BLaER1 treated with 17β-estradiol and CSF1 and Interleukin-3, amounts not matched to agents 10 nM and 100 nM (cell line): ENCODE measurements around the gene USP12.
"Not testable (repeated sequence)": the region's sequence is repeated elsewhere in the genome, so short reads cannot be mapped to it uniquely, and the experiment has no call there.

Source experiments
- H3K27ac ChIP-seq, 11 experiments: shearing (Covaris generic); formaldehyde crosslinking; 2 replicates each; pipeline ENCODE4 v1.8.1; 2022
- H3K27me3 ChIP-seq, 11 experiments: shearing (Covaris generic); formaldehyde crosslinking; 2 replicates each; pipeline ENCODE4 v1.8.1; 2022
- H3K36me3 ChIP-seq, 11 experiments: shearing (Covaris generic); formaldehyde crosslinking; 2 replicates each; pipeline ENCODE4 v1.8.1; 2022
- H3K4me1 ChIP-seq, 10 experiments: shearing (Covaris generic); formaldehyde crosslinking; 2 replicates each; pipeline ENCODE4 v1.8.1; 2022
- H3K4me2 ChIP-seq, 11 experiments: shearing (Covaris generic); formaldehyde crosslinking; 2 replicates each; pipeline ENCODE4 v1.8.1; 2022
- H3K4me3 ChIP-seq, 10 experiments: shearing (Covaris generic); formaldehyde crosslinking; 2 replicates each; pipeline ENCODE4 v1.8.1; 2022
- H3K9ac ChIP-seq, 11 experiments: shearing (Covaris generic); formaldehyde crosslinking; 2 replicates each; pipeline ENCODE4 v1.8.1; 2022
- H3K9me3 ChIP-seq, 11 experiments: shearing (Covaris generic); formaldehyde crosslinking; replicated peaks in 1 of 11; 2 replicates each; pipeline ENCODE4 v1.8.1; 2022
- H4K20me1 ChIP-seq, 11 experiments: shearing (Covaris generic); formaldehyde crosslinking; 2 replicates each; pipeline ENCODE4 v1.8.1; 2022
- Cebpa-rat ChIP-seq, 11 experiments: shearing (Covaris generic); IDR thresholded peaks; 2 replicates each; pipeline ENCODE4 v1.8.1; 2022

The USP12 gene

GRCh38 chr13:27171244-27171826 is at the start of gene USP12:
TSS of gene USP12 (minus strand) at chr13:27171811. CDS start at chr13:27171639, 172 bp downstream.
- TF ChIP-seq Cebpa-rat (IDR thresholded peaks at IDR 0.05) = no peak
- H3K4me1 ChIP-seq = peaks cover 34 to 67% (median 38%) of the 10 kb centered on the region in 10 experiments
- no peaks in the 10 kb centered on the region for H3K27me3 ChIP-seq
- peak within 1 kb of the TSS; percentile 80 to 95 (median 89) for H3K27ac ChIP-seq
- H3K4me2 ChIP-seq = peak within 1 kb of the TSS; percentile 80 to 98 (median 89)
- H3K4me3 ChIP-seq = peak within 1 kb of the TSS; percentile 76 to 93 (median 84)
- H3K9ac ChIP-seq = peak within 1 kb of the TSS; percentile 87 to 97 (median 91)
- H4K20me1 ChIP-seq = peaks cover 28 to 48% (median 41%) of the 10 kb centered on the region in 11 experiments; a peak in 21 of 22 replicates
- H3K9me3 ChIP-seq = no peaks in the 10 kb centered on the region
- no peaks in the 10 kb centered on the region for H3K36me3 ChIP-seq

GRCh38 chr13:27219611-27220010 is 48.0 kb upstream of the USP12 start:
- Histone ChIP-seq H3K4me3 (no peak overlapping the region), H3K9me3 (peaks cover 4 to 23% (median 18%) of the 10 kb centered on the region in 11 experiments; a peak in 20 of 22 replicates), H3K27ac (peak overlapping the region in 4 of 11 experiments; percentile 31 to 52 (median 42); a peak in 5 of 22 replicates), H3K9ac (no peak overlapping the region), H3K36me3 (peaks cover 0 to 7% (median 0%) of the 10 kb centered on the region in 11 experiments; a peak in 5 of 22 replicates), H4K20me1 (no peaks in the 10 kb centered on the region), H3K27me3 (no peaks in the 10 kb centered on the region), H3K4me1 (peaks cover 0 to 28% (median 5%) of the 10 kb centered on the region in 10 experiments; a peak in 9 of 20 replicates), H3K4me2 (peak overlapping the region in 4 of 11 experiments; percentile 25 to 73 (median 47); a peak in 7 of 22 replicates)
- no peak for TF ChIP-seq Cebpa-rat (IDR thresholded peaks at IDR 0.05)

- not testable (repeated sequence) for H3K4me3 ChIP-seq, H3K27me3 ChIP-seq, H3K9ac ChIP-seq, H3K36me3 ChIP-seq, H4K20me1 ChIP-seq
- Histone ChIP-seq H3K4me1 (peaks cover 0 to 28% (median 5%) of the 10 kb centered on the region in 10 experiments; a peak in 9 of 20 replicates), H3K27ac (peak overlapping the region in 3 of 11 experiments; percentile 46 to 61 (median 52); a peak in 6 of 22 replicates), H3K9me3 (peaks cover 4 to 23% (median 18%) of the 10 kb centered on the region in 11 experiments; a peak in 20 of 22 replicates), H3K4me2 (peak overlapping the region in 5 of 11 experiments; percentile 18 to 73 (median 34); a peak in 7 of 22 replicates)
These were observed 47.2 kb upstream of the USP12 start for GRCh38 chr13:27218861-27219260.

GRCh38 chr13:27217791-27218190 is 46.2 kb upstream of the USP12 start:
- not testable (repeated sequence) for H3K27me3 ChIP-seq, H4K20me1 ChIP-seq, H3K36me3 ChIP-seq, H3K9ac ChIP-seq, H3K4me3 ChIP-seq
- peak overlapping the region in 4 of 11 experiments; percentile 9 to 73 (median 47); a peak in 7 of 22 replicates for H3K4me2 ChIP-seq
- peaks cover 0 to 28% (median 5%) of the 10 kb centered on the region in 10 experiments; a peak in 9 of 20 replicates for H3K4me1 ChIP-seq
- peaks cover 4 to 23% (median 18%) of the 10 kb centered on the region in 11 experiments; a peak in 20 of 22 replicates for H3K9me3 ChIP-seq
- peak overlapping the region in 3 of 11 experiments; percentile 31 to 61 (median 52); a peak in 4 of 22 replicates for H3K27ac ChIP-seq

GRCh38 chr13:27213386-27213785 is 41.8 kb upstream of the USP12 start:
- H4K20me1 ChIP-seq, H3K36me3 ChIP-seq, H3K27ac ChIP-seq, H3K4me2 ChIP-seq, H3K27me3 ChIP-seq, H3K9ac ChIP-seq, H3K4me3 ChIP-seq: not testable (repeated sequence)
- H3K9me3 ChIP-seq = peaks cover 6 to 22% (median 16%) of the 10 kb centered on the region in 11 experiments; a peak in 17 of 22 replicates
- H3K4me1 ChIP-seq = peaks cover 0 to 13% (median 2%) of the 10 kb centered on the region in 10 experiments; a peak in 8 of 20 replicates

- H3K4me3 ChIP-seq = no peak overlapping the region
- H3K27ac ChIP-seq = no peak overlapping the region
- no peaks in the 10 kb centered on the region for H3K27me3 ChIP-seq
- H3K36me3 ChIP-seq = 0 out of 22 replicates have a peak, but pooled peaks cover 0 to 4% (median 0%) of the 10 kb centered on the region in 11 experiments
- no peaks in the 10 kb centered on the region for H3K4me1 ChIP-seq
- no peak overlapping the region for H3K4me2 ChIP-seq
- TF ChIP-seq Cebpa-rat (IDR thresholded peaks at IDR 0.05) = no peak
- no peaks in the 10 kb centered on the region for H4K20me1 ChIP-seq
- no peak overlapping the region for H3K9ac ChIP-seq
- peaks cover 6 to 22% (median 16%) of the 10 kb centered on the region in 11 experiments; a peak in 17 of 22 replicates for H3K9me3 ChIP-seq
These were observed 40.3 kb upstream of the USP12 start for GRCh38 chr13:27211771-27212364.

- Histone ChIP-seq H3K4me1 (no peaks in the 10 kb centered on the region), H3K27me3 (no peaks in the 10 kb centered on the region), H3K36me3 (0 out of 22 replicates have a peak, but pooled peaks cover 0 to 4% (median 0%) of the 10 kb centered on the region in 11 experiments), H3K4me3 (no peak overlapping the region), H3K4me2 (no peak overlapping the region), H3K27ac (no peak overlapping the region), H3K9me3 (peaks cover 6 to 22% (median 16%) of the 10 kb centered on the region in 11 experiments; a peak in 17 of 22 replicates), H4K20me1 (no peaks in the 10 kb centered on the region), H3K9ac (no peak overlapping the region)
- no peak for TF ChIP-seq Cebpa-rat (IDR thresholded peaks at IDR 0.05)
These were observed 39.7 kb upstream of the USP12 start for GRCh38 chr13:27211271-27211670.

GRCh38 chr13:27208514-27208913 is 36.9 kb upstream of the USP12 start:
- TF ChIP-seq Cebpa-rat (IDR thresholded peaks at IDR 0.05) = no peak

GRCh38 chr13:27203854-27204253 is 32.2 kb upstream of the USP12 start:
- H3K4me1 ChIP-seq = no peaks in the 10 kb centered on the region
- H3K36me3 ChIP-seq = no peaks in the 10 kb centered on the region
- H3K4me2 ChIP-seq = no peak overlapping the region
- no peak overlapping the region for H3K9ac ChIP-seq
- no peak for TF ChIP-seq Cebpa-rat (IDR thresholded peaks at IDR 0.05)
- no peaks in the 10 kb centered on the region for H3K27me3 ChIP-seq
- no peak overlapping the region for H3K4me3 ChIP-seq
- no peaks in the 10 kb centered on the region for H4K20me1 ChIP-seq
- no peak overlapping the region for H3K27ac ChIP-seq
- no peaks in the 10 kb centered on the region for H3K9me3 ChIP-seq

More at GRCh38 chr13:27208514-27208913, 36.9 kb upstream of the USP12 start:
- no peak overlapping the region for H3K9ac ChIP-seq
- H3K4me1 ChIP-seq = no peaks in the 10 kb centered on the region
- H3K4me3 ChIP-seq = no peak overlapping the region
- H3K36me3 ChIP-seq = 0 out of 22 replicates have a peak, but pooled peaks cover 0 to 4% (median 0%) of the 10 kb centered on the region in 11 experiments
- H3K27me3 ChIP-seq = no peaks in the 10 kb centered on the region
- no peak overlapping the region for H3K27ac ChIP-seq
- H4K20me1 ChIP-seq = no peaks in the 10 kb centered on the region
- no peak overlapping the region for H3K4me2 ChIP-seq
- H3K9me3 ChIP-seq = peaks cover 6 to 22% (median 16%) of the 10 kb centered on the region in 11 experiments; a peak in 17 of 22 replicates
